ENCODE data around the gene STUM. TPM values are rescaled to one million over a fixed set of nuclear protein-coding genes. Genes with fewer than 3 reads are reported as not detected.

Gene STUM
- total and polyA plus RNA-seq, 2 of the 8 experiments (the other 6 are each of a cell fraction or from before 2014, with no cell fraction given) = 0.76 to 1.2 TPM

- TF ChIP-seq HDAC6 (IDR thresholded peaks at IDR 0.05; ENCODE audit: low read depth, low read length) = no peak
- no peak for TF ChIP-seq TCF12 (IDR thresholded peaks at IDR 0.05; ENCODE audit: low read depth, low read length)
- TF ChIP-seq CBX8 (IDR thresholded peaks at IDR 0.05; ENCODE audit: borderline replicate concordance, low read depth, low read length) = no peak
- no peak for TF ChIP-seq GTF2F1 (IDR thresholded peaks at IDR 0.05; ENCODE audit: borderline replicate concordance, low read depth, low read length)
- TF ChIP-seq SAP30 (IDR thresholded peaks at IDR 0.05; ENCODE audit: insufficient read depth, insufficient replicate concordance, low read length) = no peak
- no peak for TF ChIP-seq POLR2AphosphoS5 (IDR thresholded peaks at IDR 0.05; ENCODE audit: low read depth, low read length)
- TF ChIP-seq SUZ12 (IDR thresholded peaks at IDR 0.05; ENCODE audit: low read length) = no peak
- TF ChIP-seq CHD7 (IDR thresholded peaks at IDR 0.05; ENCODE audit: insufficient replicate concordance, low read length) = no peak
Measured at GRCh38 chr1:226607821-226608220, 59.3 kb downstream of the STUM start (continued).

Measured in H1 (cell line).